ENCODE data around the gene SLC4A7. TPM values are rescaled to one million over a fixed set of nuclear protein-coding genes. Genes with fewer than 3 reads are reported as not detected.

SLC4A7 gene
- total and polyA plus RNA-seq, 10 of the 15 experiments (the other 5 are each of a cell fraction or from before 2014, with no cell fraction given): 4.4 to 41.4 (median 18.3) TPM

GRCh38 chr3:27354588-27355203 is 129.5 kb downstream of the SLC4A7 start:
- DNase-seq (ENCODE audit: low read depth, low spot score): no peak
- H3K9me3 ChIP-seq (replicated peaks; ENCODE audit: control insufficient read depth, insufficient read depth, low read length): no peaks in the 10 kb centered on the region
- ChIA-PET CTCF (interaction anchor here (0.9 to 1.7 kb wide), 7 partner anchors 10 to 115 kb away, joined by 3 to 15 read pairs (median 4); partner anchors contain the start of gene NEK10), POLR2A (interaction anchor here (0.5 kb wide), 1 partner anchor 363 kb away, joined by 3 read pairs; no protein-coding TSS in a partner anchor), RAD21 (ENCODE audit: unreplicated experiment) (interaction anchor here (0.8 to 2.4 kb wide), 5 partner anchors 9 to 114 kb away, joined by 3 to 10 read pairs (median 4); partner anchors contain the start of gene NEK10), SMC1A (ENCODE audit: uncharacterized antibody, unreplicated experiment) (interaction anchor here (1.0 to 2.0 kb wide), 12 partner anchors 9 to 334 kb away, joined by 3 to 9 read pairs (median 4); no protein-coding TSS in a partner anchor)
- no peak for FAIRE-seq
- H3K4me3 ChIP-seq: no peak overlapping the region
- H3K4me1 ChIP-seq (ENCODE audit: control insufficient read depth, insufficient read depth, low read length): peaks cover 14% of the 10 kb centered on the region
- H3K27ac ChIP-seq (ENCODE audit: control insufficient read depth, insufficient read depth): no peak overlapping the region
- in situ Hi-C loops (cut with MboI) (no loop called here), intact Hi-C loops (cut with micrococcal nuclease; ENCODE audit: unreplicated experiment) (loop anchor here (5.0 kb wide), 1 partner anchor 313 kb away; no protein-coding TSS in a partner anchor)
- no peak overlapping the region for H3K4me2 ChIP-seq (ENCODE audit: control insufficient read depth, insufficient read depth)
- no peak overlapping the region for H2AFZ ChIP-seq (ENCODE audit: control insufficient read depth, low read depth, low read length)
- H3K79me2 ChIP-seq (ENCODE audit: control insufficient read depth, insufficient read depth, low read length): no peaks in the 10 kb centered on the region
- no peaks in the 10 kb centered on the region for H4K20me1 ChIP-seq (ENCODE audit: control insufficient read depth, insufficient read depth)
- H3K27me3 ChIP-seq (replicated peaks in 1 of 2; ENCODE audit: control insufficient read depth in 2 of 2, insufficient read depth in 2 of 2, low read length in 1 of 2): no peaks in the 10 kb centered on the region
- no TSS peak for BruUV-seq (replicated peaks)
- no peak overlapping the region for H3K9ac ChIP-seq (ENCODE audit: control insufficient read depth, insufficient read depth, low read length)
- no peaks in the 10 kb centered on the region for H3K36me3 ChIP-seq (ENCODE audit: control insufficient read depth in 2 of 2, insufficient read depth in 2 of 2, low read length in 1 of 2)
- ATAC-seq: no peak
- 41% methylated on average over 4 of the region's 4 CpGs for WGBS (ENCODE audit: insufficient coverage, insufficient replicate concordance, low lambda C conversion rate, missing lambda C conversion rate)
- TF ChIP-seq TAF1 (IDR thresholded peaks at IDR 0.05; ENCODE audit: borderline replicate concordance, low read depth, low read length) (no peak), MLLT1 (IDR thresholded peaks at IDR 0.05) (no peak), RELB (IDR thresholded peaks at IDR 0.05; ENCODE audit: low read depth) (no peak), NR2C2 (IDR thresholded peaks at IDR 0.05; ENCODE audit: borderline replicate concordance, control insufficient read depth, insufficient read length, low read depth) (no peak), HCFC1 (IDR thresholded peaks at IDR 0.05; ENCODE audit: low read length) (no peak), CREM (IDR thresholded peaks at IDR 0.05; ENCODE audit: low read depth) (no peak), BMI1 (IDR thresholded peaks at IDR 0.05; ENCODE audit: borderline replicate concordance) (no peak), LARP7 (IDR thresholded peaks at IDR 0.05) (no peak), KLF5 (IDR thresholded peaks at IDR 0.05; ENCODE audit: partially characterized antibody) (no peak), GATAD2B (conservative IDR thresholded peaks at IDR 0.05; ENCODE audit: low read depth) (no peak), MEF2A (IDR thresholded peaks at IDR 0.05; ENCODE audit: insufficient read depth, low read depth, low read length) (no peak), ZBED1 (IDR thresholded peaks at IDR 0.05; ENCODE audit: borderline replicate concordance) (no peak), NR2C1 (IDR thresholded peaks at IDR 0.05) (no peak), BRCA1 (IDR thresholded peaks at IDR 0.05; ENCODE audit: low read depth, low read length) (no peak), BCL11A (IDR thresholded peaks at IDR 0.05; ENCODE audit: low read depth, low read length) (no peak)
- TF ChIP-seq, protein P1, sequence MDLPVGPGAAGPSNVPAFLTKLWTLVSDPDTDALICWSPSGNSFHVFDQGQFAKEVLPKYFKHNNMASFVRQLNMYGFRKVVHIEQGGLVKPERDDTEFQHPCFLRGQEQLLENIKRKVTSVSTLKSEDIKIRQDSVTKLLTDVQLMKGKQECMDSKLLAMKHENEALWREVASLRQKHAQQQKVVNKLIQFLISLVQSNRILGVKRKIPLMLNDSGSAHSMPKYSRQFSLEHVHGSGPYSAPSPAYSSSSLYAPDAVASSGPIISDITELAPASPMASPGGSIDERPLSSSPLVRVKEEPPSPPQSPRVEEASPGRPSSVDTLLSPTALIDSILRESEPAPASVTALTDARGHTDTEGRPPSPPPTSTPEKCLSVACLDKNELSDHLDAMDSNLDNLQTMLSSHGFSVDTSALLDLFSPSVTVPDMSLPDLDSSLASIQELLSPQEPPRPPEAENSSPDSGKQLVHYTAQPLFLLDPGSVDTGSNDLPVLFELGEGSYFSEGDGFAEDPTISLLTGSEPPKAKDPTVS (IDR thresholded peaks at IDR 0.05; ENCODE audit: low read depth, low read length): no peak
- TF ChIP-seq, protein P2, sequence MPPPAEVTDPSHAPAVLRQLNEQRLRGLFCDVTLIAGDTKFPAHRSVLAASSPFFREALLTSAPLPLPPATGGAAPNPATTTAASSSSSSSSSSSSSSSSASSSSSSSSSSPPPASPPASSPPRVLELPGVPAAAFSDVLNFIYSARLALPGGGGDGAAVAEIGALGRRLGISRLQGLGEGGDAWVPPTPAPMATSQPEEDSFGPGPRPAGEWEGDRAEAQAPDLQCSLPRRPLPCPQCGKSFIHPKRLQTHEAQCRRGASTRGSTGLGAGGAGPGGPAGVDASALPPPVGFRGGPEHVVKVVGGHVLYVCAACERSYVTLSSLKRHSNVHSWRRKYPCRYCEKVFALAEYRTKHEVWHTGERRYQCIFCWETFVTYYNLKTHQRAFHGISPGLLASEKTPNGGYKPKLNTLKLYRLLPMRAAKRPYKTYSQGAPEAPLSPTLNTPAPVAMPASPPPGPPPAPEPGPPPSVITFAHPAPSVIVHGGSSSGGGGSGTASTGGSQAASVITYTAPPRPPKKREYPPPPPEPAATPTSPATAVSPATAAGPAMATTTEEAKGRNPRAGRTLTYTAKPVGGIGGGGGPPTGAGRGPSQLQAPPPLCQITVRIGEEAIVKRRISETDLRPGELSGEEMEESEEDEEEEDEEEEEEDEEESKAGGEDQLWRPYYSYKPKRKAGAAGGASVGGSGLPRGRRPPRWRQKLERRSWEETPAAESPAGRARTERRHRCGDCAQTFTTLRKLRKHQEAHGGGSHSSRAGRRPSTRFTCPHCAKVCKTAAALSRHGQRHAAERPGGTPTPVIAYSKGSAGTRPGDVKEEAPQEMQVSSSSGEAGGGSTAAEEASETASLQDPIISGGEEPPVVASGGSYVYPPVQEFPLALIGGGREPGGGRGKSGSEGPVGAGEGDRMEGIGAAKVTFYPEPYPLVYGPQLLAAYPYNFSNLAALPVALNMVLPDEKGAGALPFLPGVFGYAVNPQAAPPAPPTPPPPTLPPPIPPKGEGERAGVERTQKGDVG (CRISPR knock-in tag; IDR thresholded peaks at IDR 0.05): no peak

All from GM12878 (cell line).